Inferior parietal cortex (tissue), 1 donor: ENCODE data around the gene ITCH.
"Not testable (repeated sequence)": the region's sequence is repeated elsewhere in the genome, so short reads cannot be mapped to it uniquely, and the experiment has no call there.

Experiments
- DNase-seq: peaks from one replicate; pipeline ENCODE4 v3.0.0-alpha.2; 2016; ENCODE audit errors: extremely low spot score

ITCH gene

GRCh38 chr20:34363062-34363464, at the start of gene ITCH:
TSS of gene ITCH (plus strand) at chr20:34363273. CDS start at chr20:34393812, 30,539 bp downstream.
- peak; percentile 96 for DNase-seq

GRCh38 chr20:34315236-34315635, 47.8 kb upstream of the ITCH start:
- DNase-seq = no peak

- DNase-seq = no peak
Observed at GRCh38 chr20:34316196-34316814, 46.8 kb upstream of the ITCH start.

GRCh38 chr20:34318609-34319443, 44.2 kb upstream of the ITCH start:
- no peak for DNase-seq

- no peak for DNase-seq
Observed at GRCh38 chr20:34320861-34321260, 42.2 kb upstream of the ITCH start.

GRCh38 chr20:34322267-34323105, 40.6 kb upstream of the ITCH start:
- no peak for DNase-seq

GRCh38 chr20:34324541-34324940, 38.5 kb upstream of the ITCH start:
- DNase-seq = no peak

GRCh38 chr20:34328207-34328606, 34.9 kb upstream of the ITCH start:
- DNase-seq = not testable (repeated sequence)

- DNase-seq = no peak
Observed at GRCh38 chr20:34328928-34329677, 34.0 kb upstream of the ITCH start.

GRCh38 chr20:34330861-34331544, 32.1 kb upstream of the ITCH start:
- not testable (repeated sequence) for DNase-seq

GRCh38 chr20:34331838-34332237, 31.2 kb upstream of the ITCH start:
- DNase-seq = no peak

GRCh38 chr20:34332262-34332920, 30.7 kb upstream of the ITCH start:
- DNase-seq = no peak

- no peak for DNase-seq
Observed at GRCh38 chr20:34333786-34334185, 29.3 kb upstream of the ITCH start.

GRCh38 chr20:34334654-34335407, 28.2 kb upstream of the ITCH start:
- peak; percentile 92 for DNase-seq

- DNase-seq = no peak
Observed at GRCh38 chr20:34337544-34337943, 25.5 kb upstream of the ITCH start.

- DNase-seq = no peak
Observed at GRCh38 chr20:34337982-34338726, 24.9 kb upstream of the ITCH start.

- DNase-seq = not testable (repeated sequence)
Observed at GRCh38 chr20:34340726-34341125, 22.3 kb upstream of the ITCH start.

GRCh38 chr20:34341199-34341598, 21.9 kb upstream of the ITCH start:
- DNase-seq = not testable (repeated sequence)
